Measurements from ENCODE around the gene RNASEL.

DNA sequence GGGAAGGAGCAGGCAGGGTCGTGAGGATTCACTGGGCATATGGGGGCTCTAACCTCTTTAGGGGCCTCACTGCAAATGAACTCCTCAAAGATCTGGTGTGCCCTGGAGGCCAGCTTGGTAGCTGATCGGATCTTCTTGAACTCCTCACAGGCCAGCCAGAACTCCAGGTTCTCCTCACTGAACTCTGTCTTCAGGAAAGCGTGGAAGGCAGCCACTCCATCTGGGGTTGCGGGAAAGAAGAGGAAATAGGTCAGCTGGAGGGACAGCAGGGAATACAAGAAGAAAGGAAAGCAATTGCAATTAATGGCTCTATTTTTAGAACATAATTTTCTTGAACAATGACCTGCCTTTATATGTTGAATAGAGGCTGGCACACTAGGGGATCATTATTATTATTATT lies 12.9 kb upstream of the RNASEL start:
- TF ChIP-seq, protein P1, sequence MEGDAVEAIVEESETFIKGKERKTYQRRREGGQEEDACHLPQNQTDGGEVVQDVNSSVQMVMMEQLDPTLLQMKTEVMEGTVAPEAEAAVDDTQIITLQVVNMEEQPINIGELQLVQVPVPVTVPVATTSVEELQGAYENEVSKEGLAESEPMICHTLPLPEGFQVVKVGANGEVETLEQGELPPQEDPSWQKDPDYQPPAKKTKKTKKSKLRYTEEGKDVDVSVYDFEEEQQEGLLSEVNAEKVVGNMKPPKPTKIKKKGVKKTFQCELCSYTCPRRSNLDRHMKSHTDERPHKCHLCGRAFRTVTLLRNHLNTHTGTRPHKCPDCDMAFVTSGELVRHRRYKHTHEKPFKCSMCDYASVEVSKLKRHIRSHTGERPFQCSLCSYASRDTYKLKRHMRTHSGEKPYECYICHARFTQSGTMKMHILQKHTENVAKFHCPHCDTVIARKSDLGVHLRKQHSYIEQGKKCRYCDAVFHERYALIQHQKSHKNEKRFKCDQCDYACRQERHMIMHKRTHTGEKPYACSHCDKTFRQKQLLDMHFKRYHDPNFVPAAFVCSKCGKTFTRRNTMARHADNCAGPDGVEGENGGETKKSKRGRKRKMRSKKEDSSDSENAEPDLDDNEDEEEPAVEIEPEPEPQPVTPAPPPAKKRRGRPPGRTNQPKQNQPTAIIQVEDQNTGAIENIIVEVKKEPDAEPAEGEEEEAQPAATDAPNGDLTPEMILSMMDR (IDR thresholded peaks at IDR 0.05), result no peak
- TF ChIP-seq POLR2A (IDR thresholded peaks at IDR 0.05), result no peak
